SK-N-SH (cell line): Measurements from ENCODE around the gene C21orf91. TPM values are rescaled to one million over a fixed set of nuclear protein-coding genes. Genes with fewer than 3 reads are reported as not detected.

Source experiments
- CTCF ChIA-PET: fragments of 300-600, 350-600 bp; formaldehyde crosslinking; extraction: SDS; loops from one replicate; lab custom pipeline; 2021; lab: Yijun Ruan, JAX
- POLR2A ChIA-PET: fragments of 350-600 bp; sonication (Branson Sonifier 250); formaldehyde crosslinking; extraction: SDS; loops from one replicate; lab custom pipeline; 2020; ENCODE audit warnings: antibody characterized with exemption, inconsistent platforms; lab: Yijun Ruan, JAX
- DNase-seq: peaks from one replicate; pipeline ENCODE4 v3.0.0; 2012
- H2AFZ ChIP-seq: fragments of 200-600 bp; sonication (generic); 2 replicates; pipeline ENCODE4 v1.8.1; 2016; ENCODE audit warnings: antibody characterized with exemption, mild to moderate bottlenecking, low read depth
- H3F3A ChIP-seq: fragments of 200-600 bp; sonication (generic); replicated peaks from 2 replicates; pipeline ENCODE3; 2016; ENCODE audit warnings: antibody characterized with exemption, mild to moderate bottlenecking; ENCODE audit not compliant: insufficient read depth
- H3K27ac ChIP-seq, 2 experiments: fragments of 200-500 bp in 1 of 2; fragments of 200-600 bp in 1 of 2; sonication (Bioruptor generic) in 1 of 2; sonication (generic), shearing (Covaris generic) in 1 of 2; 2 replicates each; pipeline versions ENCODE4 v1.5.1 to v1.6.1; 2014 to 2016; ENCODE audit warnings: low read depth in 2 of 2, inconsistent platforms in 1 of 2, low read length in 1 of 2, mild to moderate bottlenecking in 1 of 2, mixed read lengths in 1 of 2
- H3K27me3 ChIP-seq: fragments of 200-600 bp; sonication (generic), shearing (Covaris generic); 2 replicates; pipeline ENCODE4 v1.6.1; 2016; ENCODE audit warnings: mixed run types; ENCODE audit not compliant: insufficient read depth
- H3K36me3 ChIP-seq, 2 experiments: fragments of 200-500 bp in 1 of 2; fragments of 200-600 bp in 1 of 2; sonication (Bioruptor generic) in 1 of 2; sonication (generic) in 1 of 2; replicated peaks in 1 of 2; 2 replicates each; pipeline versions ENCODE3 to v1.5.1; 2014 to 2016; ENCODE audit warnings: low read length in 1 of 2, mild to moderate bottlenecking in 1 of 2; ENCODE audit not compliant: insufficient read depth in 2 of 2, control insufficient read depth in 1 of 2
- H3K4me1 ChIP-seq, 2 experiments: fragments of 200-500 bp in 1 of 2; fragments of 200-600 bp in 1 of 2; sonication (Bioruptor generic) in 1 of 2; sonication (generic), shearing (Covaris generic) in 1 of 2; 2 replicates each; pipeline versions ENCODE4 v1.5.1 to v1.6.1; 2014 to 2016; ENCODE audit warnings: low read depth in 1 of 2, low read length in 1 of 2, mixed run types in 1 of 2; ENCODE audit not compliant: insufficient read depth in 2 of 2, control insufficient read depth in 1 of 2
- H3K4me2 ChIP-seq: fragments of 200-600 bp; sonication (generic), shearing (Covaris generic); 2 replicates; pipeline ENCODE4 v1.6.1; 2017; ENCODE audit warnings: mixed run types
- H3K4me3 ChIP-seq, 2 experiments: fragments of 200-500 bp in 1 of 2; fragments of 200-600 bp in 1 of 2; sonication (Bioruptor generic) in 1 of 2; sonication (generic), shearing (Covaris generic) in 1 of 2; 2 replicates each; pipeline versions ENCODE4 v1.5.1 to v1.8.1; 2014 to 2016; ENCODE audit warnings: low read depth in 2 of 2, inconsistent platforms in 1 of 2, low read length in 1 of 2, mild to moderate bottlenecking in 1 of 2, mixed read lengths in 1 of 2, moderate library complexity in 1 of 2
- H3K79me2 ChIP-seq: fragments of 200-600 bp; sonication (generic); 2 replicates; pipeline ENCODE4 v1.8.1; 2017; ENCODE audit warnings: mild to moderate bottlenecking; ENCODE audit not compliant: insufficient read depth
- H3K9ac ChIP-seq: fragments of 200-600 bp; sonication (generic); 2 replicates; pipeline ENCODE4 v1.6.1; 2017; ENCODE audit warnings: mixed run types
- H3K9me2 ChIP-seq: fragments of 200-600 bp; sonication (generic); 2 replicates; pipeline ENCODE4 v1.6.1; 2017; ENCODE audit warnings: mixed run types
- H3K9me3 ChIP-seq: fragments of 200-600 bp; sonication (generic); 2 replicates; pipeline ENCODE4 v1.6.1; 2017; ENCODE audit warnings: mixed run types, mild to moderate bottlenecking, moderate library complexity
- H4K20me1 ChIP-seq: fragments of 200-600 bp; sonication (generic); 2 replicates; pipeline ENCODE4 v1.6.1; 2017; ENCODE audit warnings: mild to moderate bottlenecking, mixed run types; ENCODE audit not compliant: insufficient read depth
- CHD2 ChIP-seq: fragments of 150-350 bp; IDR thresholded peaks from 2 replicates; pipeline ENCODE4 v1.6.1; 2018; ENCODE audit warnings: low read length; ENCODE audit not compliant: partially characterized antibody
- EP300 ChIP-seq, 2 experiments: IDR thresholded peaks; 2 replicates each; pipeline versions ENCODE4 v1.4.0 to v1.6.1; 2012; ENCODE audit warnings: borderline replicate concordance in 1 of 2, low read depth in 1 of 2, low read length in 1 of 2
- EZH2phosphoT487 ChIP-seq: fragments of 200-600 bp; sonication (generic); IDR thresholded peaks from 2 replicates; pipeline ENCODE4 v1.6.1; 2017; ENCODE audit warnings: low read depth, mixed run types, mild to moderate bottlenecking, antibody characterized with exemption, moderate library complexity, borderline replicate concordance
- GABPA ChIP-seq: IDR thresholded peaks from 2 replicates; pipeline ENCODE4 v1.4.0; 2012; ENCODE audit warnings: low read depth, mild to moderate bottlenecking
- JUND ChIP-seq: IDR thresholded peaks from 2 replicates; pipeline ENCODE4 v1.4.0; 2012
- NFIC ChIP-seq: IDR thresholded peaks from 2 replicates; pipeline ENCODE4 v1.4.0; 2012; ENCODE audit warnings: borderline replicate concordance
- NRF1 ChIP-seq: IDR thresholded peaks from 2 replicates; pipeline ENCODE4 v1.6.1; 2012; ENCODE audit warnings: low read depth, mild to moderate bottlenecking, low read length
- POLR2AphosphoS5 ChIP-seq: IDR thresholded peaks from 2 replicates; pipeline ENCODE4 v1.6.1; 2012; ENCODE audit warnings: low read depth, low read length
- RXRA ChIP-seq: IDR thresholded peaks from 2 replicates; pipeline ENCODE4 v1.4.0; 2012; ENCODE audit warnings: low read depth, mild to moderate bottlenecking, borderline replicate concordance
- SIN3A ChIP-seq: IDR thresholded peaks from 2 replicates; pipeline ENCODE4 v1.6.1; 2012; ENCODE audit warnings: low read depth, mild to moderate bottlenecking, low read length, moderate library complexity, borderline replicate concordance
- SMC3 ChIP-seq: IDR thresholded peaks from 2 replicates; pipeline ENCODE4 v1.6.1; 2012; ENCODE audit warnings: low read depth, low read length, improper control_type of control experiment
- WGBS: methylation state at CpG from one replicate; pipeline ENCODE4 v1.1.6; 2017; ENCODE audit warnings: low lambda C conversion rate; 5-methylcytosine and 5-hydroxymethylcytosine counted together
- polyA plus RNA-seq, 3 experiments: library from polyadenylated mRNA; depleted of rRNA; stranded (reverse); fragments of >200 nt; gene quantifications; 2 replicates each; pipeline ENCODE4 v1.2.3, GENCODE V29; 2012
- TF ChIP-seq, protein P1 (sequence below): fragments of 200-600 bp; sonication (generic); IDR thresholded peaks from 2 replicates; pipeline ENCODE4 v1.6.1; 2017; ENCODE audit warnings: antibody characterized with exemption, mild to moderate bottlenecking, moderate library complexity

C21orf91 gene
- polyA plus RNA-seq, 1 of the 3 experiments (the other 2 are of a cell fraction): 2.2 TPM

DNA sequence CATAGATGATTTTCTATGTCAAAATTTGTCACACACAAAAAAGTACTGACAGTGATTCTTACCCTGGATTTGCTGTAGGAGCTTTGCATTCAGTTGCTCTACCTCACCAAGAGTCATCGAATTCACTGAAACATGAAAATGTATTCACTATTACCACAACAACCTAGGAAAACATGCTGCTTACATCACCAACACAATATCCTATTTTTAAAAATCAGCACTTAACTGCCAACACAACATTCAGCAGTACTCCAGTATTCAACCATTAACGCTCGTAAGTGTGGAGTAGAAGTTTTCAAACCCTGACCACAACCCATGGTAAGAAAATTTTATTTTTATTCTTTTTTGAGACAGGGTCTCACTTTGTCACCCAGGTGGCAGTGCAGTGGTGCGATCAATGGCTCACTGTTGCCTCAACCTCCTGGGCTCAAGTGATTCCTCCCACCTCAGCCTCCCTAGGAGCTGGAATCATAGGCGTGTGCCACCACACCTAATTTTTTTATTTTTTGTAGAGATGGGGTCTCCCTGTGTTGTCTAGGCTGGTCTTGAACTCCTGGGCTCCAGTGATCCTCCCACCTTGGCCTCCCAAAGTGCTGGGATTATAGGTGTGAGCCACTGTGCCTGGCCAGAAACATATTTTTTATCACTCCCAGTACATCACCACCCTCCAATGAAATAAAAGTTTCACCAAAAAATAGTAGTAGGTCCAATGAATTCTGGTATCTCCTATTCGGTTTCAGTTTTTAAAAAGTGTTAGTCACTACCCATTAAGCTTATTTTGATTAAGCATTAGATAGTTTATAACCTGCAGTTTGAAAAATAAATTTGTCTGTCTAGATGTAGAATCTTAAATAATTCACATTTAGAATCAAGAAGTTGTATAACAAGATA is 23.8 kb downstream of the C21orf91 start:
- POLR2A ChIA-PET: no interaction called here
- TF ChIP-seq RXRA: no peak
- TF ChIP-seq, protein P1, sequence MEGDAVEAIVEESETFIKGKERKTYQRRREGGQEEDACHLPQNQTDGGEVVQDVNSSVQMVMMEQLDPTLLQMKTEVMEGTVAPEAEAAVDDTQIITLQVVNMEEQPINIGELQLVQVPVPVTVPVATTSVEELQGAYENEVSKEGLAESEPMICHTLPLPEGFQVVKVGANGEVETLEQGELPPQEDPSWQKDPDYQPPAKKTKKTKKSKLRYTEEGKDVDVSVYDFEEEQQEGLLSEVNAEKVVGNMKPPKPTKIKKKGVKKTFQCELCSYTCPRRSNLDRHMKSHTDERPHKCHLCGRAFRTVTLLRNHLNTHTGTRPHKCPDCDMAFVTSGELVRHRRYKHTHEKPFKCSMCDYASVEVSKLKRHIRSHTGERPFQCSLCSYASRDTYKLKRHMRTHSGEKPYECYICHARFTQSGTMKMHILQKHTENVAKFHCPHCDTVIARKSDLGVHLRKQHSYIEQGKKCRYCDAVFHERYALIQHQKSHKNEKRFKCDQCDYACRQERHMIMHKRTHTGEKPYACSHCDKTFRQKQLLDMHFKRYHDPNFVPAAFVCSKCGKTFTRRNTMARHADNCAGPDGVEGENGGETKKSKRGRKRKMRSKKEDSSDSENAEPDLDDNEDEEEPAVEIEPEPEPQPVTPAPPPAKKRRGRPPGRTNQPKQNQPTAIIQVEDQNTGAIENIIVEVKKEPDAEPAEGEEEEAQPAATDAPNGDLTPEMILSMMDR: no peak
- no peak for TF ChIP-seq POLR2AphosphoS5
- no peak for TF ChIP-seq SIN3A
- TF ChIP-seq CHD2: no peak
- no peak for TF ChIP-seq JUND
- TF ChIP-seq, all 33 proteins: peak for 0
- H3K9me2 ChIP-seq: no peaks in the 10 kb centered on the region

DNA sequence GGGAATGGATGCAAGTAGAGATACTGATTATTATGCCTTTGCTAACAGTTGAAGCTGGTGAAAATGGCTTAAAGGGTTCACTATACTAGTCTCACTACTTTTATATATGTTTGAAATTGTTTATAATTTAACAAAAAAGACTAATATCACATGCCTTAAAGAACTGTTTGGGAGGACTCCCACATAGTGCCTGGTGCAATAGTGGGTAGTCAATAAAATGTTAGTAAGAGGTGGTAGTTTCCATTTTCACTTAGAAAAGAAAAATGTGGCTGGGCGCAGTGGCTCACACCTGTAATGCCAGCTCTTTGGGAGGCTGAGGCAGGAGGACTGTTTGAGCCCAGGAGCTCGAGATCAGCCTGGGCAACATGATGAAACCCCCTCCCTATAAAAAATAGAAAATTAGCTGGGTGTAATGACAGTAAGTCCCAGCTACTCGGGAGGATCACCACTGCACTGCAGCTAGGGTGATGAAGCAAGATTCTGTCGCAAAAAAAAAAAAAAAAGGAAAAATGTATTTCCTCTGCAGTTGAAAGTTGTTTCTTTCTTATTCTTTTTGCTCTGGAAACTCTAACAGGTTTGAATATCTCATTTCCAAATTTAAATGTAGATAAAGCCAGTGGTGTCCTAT is 24.5 kb downstream of the C21orf91 start:
- Histone ChIP-seq H3K4me3 (no peak overlapping the region), H3K27me3 (no peaks in the 10 kb centered on the region), H3K4me2 (no peak overlapping the region; the same call in 1 of the 2 replicates), H3F3A (no peaks in the 10 kb centered on the region), H3K36me3 (peaks cover 5 to 20% of the 10 kb centered on the region in 2 experiments), H3K9me2 (no peaks in the 10 kb centered on the region), H4K20me1 (no peaks in the 10 kb centered on the region), H3K9ac (no peak overlapping the region), H3K9me3 (no peaks in the 10 kb centered on the region)
- CTCF ChIA-PET: interaction anchor here (0.6 to 1.0 kb wide), 2 partner anchors 10 to 713 kb away, joined by 3 read pairs; no protein-coding TSS in a partner anchor
- 95% methylated on average over 4 of the region's 4 CpGs for WGBS
- DNase-seq: no peak
- TF ChIP-seq EZH2phosphoT487 (no peak), NRF1 (no peak), GABPA (no peak), POLR2AphosphoS5 (no peak), SMC3 (no peak), EP300 (IDR thresholded peaks at IDR 0.05; ENCODE audit: borderline replicate concordance in 1 of 2, low read depth in 1 of 2, low read length in 1 of 2) (no peak), SIN3A (no peak), NFIC (no peak)
- TF ChIP-seq, all 33 proteins: peak for 0
- POLR2A ChIA-PET: no interaction called here
- Histone ChIP-seq H3K79me2 (no peaks in the 10 kb centered on the region), H3K27ac (no peak overlapping the region; a peak in 1 of 4 replicates), H2AFZ (peak overlapping the region; percentile 50; the same call in 1 of the 2 replicates), H3K4me1 (peaks cover 0 to 7% of the 10 kb centered on the region in 2 experiments; a peak in 2 of 4 replicates)

More for the DNA sequence above, 23.8 kb downstream of the C21orf91 start:
- WGBS: 98% methylated on average over 6 of the region's 6 CpGs
- Histone ChIP-seq H4K20me1 (no peaks in the 10 kb centered on the region), H3K4me2 (no peak overlapping the region), H3K4me3 (no peak overlapping the region), H3K4me1 (peaks cover 0 to 7% of the 10 kb centered on the region in 2 experiments; a peak in 2 of 4 replicates), H2AFZ (no peak overlapping the region), H3K27me3 (no peaks in the 10 kb centered on the region), H3K9me3 (no peaks in the 10 kb centered on the region), H3K36me3 (peaks cover 5 to 20% of the 10 kb centered on the region in 2 experiments), H3K27ac (no peak overlapping the region), H3K79me2 (no peaks in the 10 kb centered on the region), H3F3A (no peaks in the 10 kb centered on the region), H3K9ac (no peak overlapping the region)
- CTCF ChIA-PET: interaction anchor here (0.6 kb wide), 2 partner anchors 130 to 712 kb away, joined by 3 read pairs; no protein-coding TSS in a partner anchor
- no peak for DNase-seq
